Stimulated activated CD4-positive, alpha-beta T cell treated with anti-CD3 and anti-CD28 coated beads, TNF-alpha, amount 100 ng/mL, for 48 hours (primary cell): ENCODE results near the gene HEG1.

ENCODE experiments used
- DNase-seq, 3 donors: peaks; one replicate each; pipeline ENCODE4 v3.0.0-alpha.2; 2020; ENCODE audit warnings: low read depth in 3 of 3

The HEG1 gene

DNA sequence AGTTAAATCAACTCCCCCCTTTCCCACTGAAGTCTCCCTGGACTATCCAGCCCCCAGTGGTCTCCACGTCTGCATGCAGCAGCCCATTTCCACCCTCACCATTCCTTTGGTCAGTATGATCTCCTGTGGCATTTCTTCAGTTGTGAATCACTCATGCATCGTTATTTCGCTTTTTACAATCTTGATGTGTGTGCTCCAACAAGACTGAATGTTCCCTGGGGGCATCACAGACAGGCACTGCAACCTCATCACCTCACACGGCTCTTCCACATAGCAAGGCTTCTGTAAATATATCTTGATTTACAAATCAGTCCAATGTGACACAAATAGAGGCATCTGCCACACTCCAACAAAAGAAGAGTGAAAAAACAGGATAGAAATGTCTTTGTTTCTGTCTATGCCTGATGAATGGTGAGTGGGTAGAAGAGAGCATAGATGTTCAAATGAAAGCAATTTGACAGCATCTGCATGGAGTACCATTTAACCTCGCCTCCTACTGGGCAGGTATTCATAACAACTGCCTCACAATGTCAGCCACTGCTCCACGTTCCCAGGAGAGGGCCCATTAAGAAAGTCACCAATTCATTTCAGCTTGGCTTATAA, 5.2 kb downstream of the HEG1 start:
- DNase-seq: no peak

DNA sequence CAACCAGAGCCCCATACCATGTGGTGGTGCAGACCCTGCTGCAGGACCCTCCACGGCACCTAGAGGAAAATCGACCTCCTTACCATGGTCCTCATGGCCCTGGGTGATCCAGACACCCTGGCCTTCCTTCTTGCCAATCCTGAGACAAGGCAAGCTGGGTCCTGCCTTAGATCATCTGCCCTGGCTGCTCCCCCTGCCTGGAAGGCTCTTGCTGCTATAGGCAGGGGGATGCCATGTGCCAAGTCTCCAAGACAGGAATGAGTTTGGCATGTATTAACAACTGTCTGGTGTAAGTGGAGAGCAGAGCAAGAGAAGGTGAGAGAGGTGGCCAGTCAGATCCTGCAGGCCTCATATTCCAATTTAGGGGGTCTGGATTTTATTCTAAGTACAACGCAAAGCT, 7.5 kb downstream of the HEG1 start:
- no peak for DNase-seq

DNA sequence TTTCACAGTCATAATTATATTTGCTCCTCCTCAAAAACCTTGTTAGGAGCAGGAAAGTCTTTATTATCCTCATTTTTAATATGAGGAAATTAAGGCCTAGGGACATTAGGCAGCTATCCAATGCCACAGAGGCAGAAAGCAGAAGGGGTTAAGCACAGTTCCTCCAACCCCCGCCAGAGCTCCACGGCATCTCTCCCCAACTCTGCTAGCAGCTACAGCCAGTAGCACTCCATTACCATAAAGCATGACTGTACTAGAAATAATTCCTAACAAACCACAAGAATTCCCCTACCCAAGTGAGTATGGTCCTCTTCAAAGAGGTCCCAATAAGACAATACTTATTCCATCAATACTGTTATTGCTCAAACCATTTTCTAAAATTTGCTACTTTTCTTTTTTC, 9.8 kb downstream of the HEG1 start:
- DNase-seq: no peak

GRCh38 chr3:125045194-125045593, 10.6 kb downstream of the HEG1 start:
- DNase-seq: no peak

GRCh38 chr3:125043599-125044151, 12.1 kb downstream of the HEG1 start:
- no peak for DNase-seq

DNA sequence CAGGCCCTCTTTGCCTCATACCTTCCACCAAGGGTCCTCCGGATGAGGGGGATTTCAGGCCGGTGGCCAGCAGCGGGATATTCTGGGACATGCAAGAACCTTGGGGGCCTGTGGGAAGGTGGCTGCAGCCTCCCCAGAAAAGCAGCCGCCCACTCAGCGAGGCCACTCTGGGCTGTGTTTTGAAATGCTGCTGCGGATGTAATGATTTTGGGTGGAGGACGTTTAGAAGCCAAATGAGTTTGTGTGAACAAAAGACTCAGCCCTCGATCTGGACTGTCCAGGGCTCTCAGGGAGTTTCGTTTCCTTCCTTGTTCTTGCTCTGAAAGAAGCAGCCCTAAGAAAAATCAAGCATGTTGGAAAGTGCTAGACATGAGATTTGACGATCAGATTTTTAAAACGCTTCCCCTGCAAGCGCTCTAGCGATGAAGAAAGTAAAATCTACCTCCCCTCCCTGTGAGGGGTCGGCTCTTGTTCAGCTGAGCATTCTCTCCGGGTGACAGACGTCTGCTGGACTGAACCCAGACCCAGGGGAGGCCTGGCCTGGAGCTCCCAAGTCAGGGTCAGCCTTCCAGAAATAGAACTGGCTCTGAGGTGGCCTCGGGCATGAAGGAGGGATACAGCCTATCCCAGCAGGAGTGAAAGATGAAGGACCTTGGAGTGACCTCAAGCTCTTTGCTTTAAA, 12.9 kb downstream of the HEG1 start:
- DNase-seq: no peak

GRCh38 chr3:125039131-125040100, 16.4 kb downstream of the HEG1 start:
- DNase-seq: no peak

- no peak for DNase-seq
These were observed 18.2 kb downstream of the HEG1 start for GRCh38 chr3:125037498-125038150.

GRCh38 chr3:125035217-125035616, 20.6 kb downstream of the HEG1 start:
- no peak for DNase-seq

- DNase-seq: no peak
These were observed 22.2 kb downstream of the HEG1 start for GRCh38 chr3:125033616-125034015.

- no peak for DNase-seq
These were observed 22.7 kb downstream of the HEG1 start for GRCh38 chr3:125033135-125033534.

DNA sequence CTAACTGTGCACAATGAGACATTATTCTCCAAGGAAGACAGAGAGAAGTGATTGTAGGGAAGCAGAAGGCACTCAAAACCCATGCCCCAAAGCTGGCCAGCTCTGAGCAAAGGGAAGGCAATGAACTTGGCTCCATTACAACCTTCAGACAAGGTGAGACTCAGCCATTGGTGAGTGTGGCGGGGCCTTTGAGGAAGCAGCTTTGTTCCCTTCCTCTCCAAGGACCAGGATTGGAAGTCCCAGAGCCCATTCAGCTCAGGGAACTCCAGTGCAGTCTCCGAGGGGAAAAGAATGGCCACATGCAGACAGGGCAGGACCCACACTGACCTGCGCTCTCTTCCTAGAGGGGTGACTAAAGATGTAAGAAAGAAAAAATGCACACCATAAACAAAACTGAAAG, 23.1 kb downstream of the HEG1 start:
- DNase-seq: no peak

DNA sequence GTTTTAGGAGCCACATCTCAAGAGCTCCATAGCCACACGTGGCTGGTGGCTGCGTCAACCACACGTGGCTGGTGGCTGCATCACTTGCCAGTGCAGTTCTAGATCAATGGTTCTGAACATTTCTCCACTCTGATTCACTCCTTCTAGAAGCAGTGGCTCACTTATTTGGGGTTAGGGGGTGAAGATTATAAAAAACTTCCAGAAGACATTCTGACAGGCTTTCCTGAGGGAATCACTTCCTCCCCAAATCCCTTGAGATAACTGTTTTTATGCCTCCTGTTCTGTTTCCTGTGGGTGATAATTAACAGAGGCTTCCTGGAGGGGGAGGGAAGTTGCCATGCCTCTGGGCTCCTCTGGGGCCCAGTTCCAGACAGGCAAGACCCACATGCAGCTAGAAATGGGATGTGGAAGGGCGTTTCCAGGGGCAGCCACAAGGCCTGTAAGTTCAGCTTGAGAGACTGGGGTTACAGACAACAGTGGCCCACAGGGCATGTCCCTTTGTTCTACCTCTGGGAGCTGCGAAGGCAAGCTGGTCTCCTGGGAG, 23.6 kb downstream of the HEG1 start:
- no peak for DNase-seq

- no peak for DNase-seq
These were observed 24.3 kb downstream of the HEG1 start for GRCh38 chr3:125031544-125031943.

GRCh38 chr3:125028657-125029056, 27.1 kb downstream of the HEG1 start:
- DNase-seq: no peak

- DNase-seq: no peak
These were observed 30.2 kb downstream of the HEG1 start for GRCh38 chr3:125025642-125026041.

- DNase-seq: no peak
These were observed 31.0 kb downstream of the HEG1 start for GRCh38 chr3:125024817-125025216.

DNA sequence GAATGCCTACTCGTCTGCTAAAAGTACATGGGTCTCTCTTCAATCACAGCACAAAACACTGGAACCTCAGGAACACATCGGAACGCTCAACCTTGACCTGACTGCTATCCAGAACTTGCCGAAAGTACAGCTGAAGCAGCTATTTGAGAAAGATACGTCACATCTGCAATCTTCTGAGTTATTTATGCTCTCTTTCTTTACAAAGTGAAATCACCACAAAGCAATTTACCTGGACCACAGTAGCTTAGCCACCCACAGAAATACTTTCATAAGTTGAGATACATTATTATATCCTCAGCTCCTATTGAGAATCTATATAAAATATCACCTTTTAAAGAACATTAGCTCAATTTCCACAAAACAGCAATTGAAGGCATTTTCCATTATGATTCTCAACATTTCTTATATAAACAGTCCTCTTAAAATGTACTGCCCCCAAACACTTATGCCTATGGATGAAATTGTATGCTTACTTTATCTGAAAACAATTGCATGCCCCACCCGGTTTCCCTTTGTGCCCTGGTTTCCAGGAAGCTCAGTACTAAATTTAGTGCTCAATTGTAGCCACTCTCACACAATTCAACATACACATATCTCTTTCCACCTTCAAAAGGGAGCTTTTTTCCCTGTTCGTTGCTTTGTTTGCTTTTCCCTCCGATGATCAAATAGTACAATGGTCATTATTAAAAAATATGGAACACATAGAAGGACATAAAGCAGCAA, 31.8 kb downstream of the HEG1 start:
- DNase-seq: no peak

- DNase-seq: no peak
These were observed 33.6 kb downstream of the HEG1 start for GRCh38 chr3:125022206-125022605.

DNA sequence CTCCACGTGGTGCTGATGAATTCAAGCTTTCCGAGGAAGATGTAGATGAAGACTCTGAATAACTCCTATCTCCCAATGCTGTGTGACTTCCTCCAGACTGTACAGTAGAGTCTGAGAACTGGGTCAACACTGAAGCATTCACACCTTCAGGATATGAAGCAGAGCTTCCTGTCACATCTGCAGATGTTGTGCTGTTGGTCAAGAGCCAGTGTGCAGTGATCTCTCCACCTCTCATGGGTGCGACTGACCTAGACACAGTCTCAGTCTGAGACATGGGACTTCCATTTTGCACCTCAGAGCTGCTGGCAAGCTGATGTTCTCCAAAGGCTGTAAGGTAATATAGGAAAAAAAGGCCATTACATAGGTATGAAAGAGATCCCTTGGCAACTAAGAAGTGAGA, 36.5 kb downstream of the HEG1 start:
- DNase-seq: no peak

GRCh38 chr3:125017406-125017805, 38.4 kb downstream of the HEG1 start:
- no peak for DNase-seq
